Esophagus muscularis mucosa (tissue), 4 donors: ENCODE results near the gene DHTKD1. TPM values are rescaled to one million over a fixed set of nuclear protein-coding genes. Genes with fewer than 3 reads are reported as not detected.

Experiments used
- DNase-seq: peaks from one replicate; pipeline ENCODE4 v3.0.0-alpha.2; 2017; ENCODE audit errors: extremely low spot score
- H3K27ac ChIP-seq, 4 donors: fragments of 200-600 bp; sonication (generic); replicated peaks in 1 of 4; 1 replicate in 3 of 4; 2 replicates in 1 of 4; pipeline ENCODE4 v1.5.1; 2016 to 2019; ENCODE audit warnings: mild to moderate bottlenecking in 1 of 4
- H3K27me3 ChIP-seq, 4 donors: fragments of 200-600 bp; sonication (generic); one replicate each; pipeline versions ENCODE4 v1.5.1 to v1.6.0; 2016 to 2019
- H3K36me3 ChIP-seq, 4 donors: fragments of 200-600 bp; sonication (generic); one replicate each; pipeline ENCODE4 v1.5.1; 2016 to 2019
- H3K4me1 ChIP-seq, 4 donors: fragments of 200-600 bp; sonication (generic); one replicate each; pipeline ENCODE4 v1.5.1; 2016 to 2019
- H3K4me3 ChIP-seq, 4 donors: fragments of 200-600 bp; sonication (generic); 1 replicate in 2 of 4; 2 replicates in 2 of 4; pipeline ENCODE4 v1.5.1; 2016 to 2019; ENCODE audit warnings: mild to moderate bottlenecking in 4 of 4, moderate library complexity in 1 of 4
- H3K9me3 ChIP-seq, 4 donors: fragments of 200-600 bp; sonication (generic); 1 replicate in 3 of 4; 2 replicates in 1 of 4; pipeline ENCODE4 v1.5.1; 2016 to 2019
- EP300 ChIP-seq: sonication (generic); formaldehyde crosslinking; IDR thresholded peaks from one replicate; pipeline ENCODE4 v1.6.1; 2017; ENCODE audit warnings: antibody characterized with exemption
- POLR2A ChIP-seq: fragments of 450-650 bp; IDR thresholded peaks from one replicate; pipeline ENCODE4 v1.6.1; 2017; ENCODE audit warnings: antibody characterized with exemption, moderate library complexity, mild to moderate bottlenecking, low read depth
- POLR2AphosphoS5 ChIP-seq, 2 donors: sonication (generic); formaldehyde crosslinking; IDR thresholded peaks; one replicate each; pipeline ENCODE4 v1.6.1; 2017; ENCODE audit warnings: antibody characterized with exemption in 2 of 2
- WGBS: methylation state at CpG from one replicate; pipeline ENCODE4 v1.1.5; 2018; 5-methylcytosine and 5-hydroxymethylcytosine counted together
- intact Hi-C: fragments of 100-400 bp; cut with DNase I; formaldehyde crosslinking; loops from one replicate; pipeline ENCODE4 v1.15.1; 2023
- total RNA-seq, 4 donors: library from RNA; depleted of rRNA; stranded (reverse); fragments of >200 nt; gene quantifications; one replicate each; pipeline versions ENCODE4 v1.1.0 to v1.2.1, GENCODE V29; 2016
- TF ChIP-seq, protein P1 (sequence below), 3 experiments: fragments of 200-600 bp in 2 of 3; fragments of 450-650 bp in 1 of 3; sonication (generic) in 2 of 3; IDR thresholded peaks; one replicate each; pipeline ENCODE4 v1.5.1; 2017 to 2019; ENCODE audit warnings: antibody characterized with exemption in 3 of 3, mild to moderate bottlenecking in 2 of 3, moderate library complexity in 1 of 3

DHTKD1 gene
- total RNA-seq, 4 donors from 2014 or later, result 19.2 to 44.4 (median 24.2) TPM

DNA sequence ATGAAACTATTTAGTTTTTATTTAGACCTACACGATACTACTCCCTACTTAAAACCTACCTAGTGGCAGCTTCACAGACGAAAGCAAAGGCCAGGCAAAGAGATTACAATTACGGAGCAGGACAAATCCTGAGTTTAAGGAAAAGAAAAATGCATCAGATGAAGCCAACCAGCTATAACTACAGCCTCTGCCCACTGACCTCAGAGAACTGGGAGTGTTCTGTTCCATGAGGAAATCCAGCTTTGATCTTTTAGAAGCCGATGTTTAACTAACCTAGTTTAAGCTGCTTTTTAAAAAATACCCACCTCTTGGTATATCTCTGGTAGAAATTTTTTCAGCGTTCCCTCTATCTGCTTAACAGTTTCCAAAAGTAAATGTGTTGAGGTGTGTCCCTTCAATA lies 23.2 kb upstream of the DHTKD1 start:
- no peaks in the 10 kb centered on the region for H3K9me3 ChIP-seq

DNA sequence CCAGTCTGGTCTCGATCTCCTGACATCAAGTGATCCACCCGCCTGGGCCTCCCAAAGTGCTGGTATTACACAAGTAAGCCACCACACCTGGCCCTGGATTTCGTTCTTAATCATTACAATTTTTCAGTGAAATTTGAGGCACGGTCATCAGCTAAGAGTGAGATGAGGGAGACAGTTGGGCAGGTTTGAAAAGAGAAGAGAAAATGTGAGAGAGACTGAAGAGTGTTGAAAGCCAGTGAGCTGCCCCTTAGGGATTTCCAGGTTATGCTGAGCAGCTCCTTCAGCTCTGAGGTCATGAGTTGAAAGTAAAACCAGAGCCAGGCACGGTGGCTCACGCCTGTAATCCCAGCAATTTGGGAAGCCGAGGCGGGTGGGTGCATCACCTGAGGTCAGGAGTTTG lies 20.2 kb upstream of the DHTKD1 start:
- Histone ChIP-seq H3K4me3 (no peak overlapping the region), H3K9me3 (no peaks in the 10 kb centered on the region), H3K27ac (no peak overlapping the region), H3K36me3 (no peaks in the 10 kb centered on the region), H3K4me1 (peaks cover 0 to 4% (median 1%) of the 10 kb centered on the region in 4 donors), H3K27me3 (peaks cover 0 to 10% (median 0%) of the 10 kb centered on the region in 4 donors)
- 81% methylated on average over 8 of the region's 8 CpGs for WGBS
- intact Hi-C loops, result no loop called here
- TF ChIP-seq, protein P1, sequence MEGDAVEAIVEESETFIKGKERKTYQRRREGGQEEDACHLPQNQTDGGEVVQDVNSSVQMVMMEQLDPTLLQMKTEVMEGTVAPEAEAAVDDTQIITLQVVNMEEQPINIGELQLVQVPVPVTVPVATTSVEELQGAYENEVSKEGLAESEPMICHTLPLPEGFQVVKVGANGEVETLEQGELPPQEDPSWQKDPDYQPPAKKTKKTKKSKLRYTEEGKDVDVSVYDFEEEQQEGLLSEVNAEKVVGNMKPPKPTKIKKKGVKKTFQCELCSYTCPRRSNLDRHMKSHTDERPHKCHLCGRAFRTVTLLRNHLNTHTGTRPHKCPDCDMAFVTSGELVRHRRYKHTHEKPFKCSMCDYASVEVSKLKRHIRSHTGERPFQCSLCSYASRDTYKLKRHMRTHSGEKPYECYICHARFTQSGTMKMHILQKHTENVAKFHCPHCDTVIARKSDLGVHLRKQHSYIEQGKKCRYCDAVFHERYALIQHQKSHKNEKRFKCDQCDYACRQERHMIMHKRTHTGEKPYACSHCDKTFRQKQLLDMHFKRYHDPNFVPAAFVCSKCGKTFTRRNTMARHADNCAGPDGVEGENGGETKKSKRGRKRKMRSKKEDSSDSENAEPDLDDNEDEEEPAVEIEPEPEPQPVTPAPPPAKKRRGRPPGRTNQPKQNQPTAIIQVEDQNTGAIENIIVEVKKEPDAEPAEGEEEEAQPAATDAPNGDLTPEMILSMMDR (IDR thresholded peaks at IDR 0.05), result no peak
- TF ChIP-seq POLR2A, result no peak
- no peak for TF ChIP-seq EP300
- no peak for TF ChIP-seq POLR2AphosphoS5 (IDR thresholded peaks at IDR 0.05)
- no peak for DNase-seq

More for the DNA sequence above, 23.2 kb upstream of the DHTKD1 start:
- intact Hi-C loops, result no loop called here
- Histone ChIP-seq H3K4me1 (peaks cover 10 to 20% (median 14%) of the 10 kb centered on the region in 4 donors), H3K27me3 (peaks cover 0 to 10% (median 0%) of the 10 kb centered on the region in 4 donors), H3K4me3 (no peak overlapping the region), H3K27ac (no peak overlapping the region), H3K36me3 (no peaks in the 10 kb centered on the region)
- no peak for DNase-seq
- no peak for TF ChIP-seq POLR2A
- TF ChIP-seq, protein P1 (IDR thresholded peaks at IDR 0.05), result no peak
- no peak for TF ChIP-seq POLR2AphosphoS5 (IDR thresholded peaks at IDR 0.05)
- TF ChIP-seq EP300, result no peak
- 88% methylated on average over 5 of the region's 5 CpGs for WGBS

DNA sequence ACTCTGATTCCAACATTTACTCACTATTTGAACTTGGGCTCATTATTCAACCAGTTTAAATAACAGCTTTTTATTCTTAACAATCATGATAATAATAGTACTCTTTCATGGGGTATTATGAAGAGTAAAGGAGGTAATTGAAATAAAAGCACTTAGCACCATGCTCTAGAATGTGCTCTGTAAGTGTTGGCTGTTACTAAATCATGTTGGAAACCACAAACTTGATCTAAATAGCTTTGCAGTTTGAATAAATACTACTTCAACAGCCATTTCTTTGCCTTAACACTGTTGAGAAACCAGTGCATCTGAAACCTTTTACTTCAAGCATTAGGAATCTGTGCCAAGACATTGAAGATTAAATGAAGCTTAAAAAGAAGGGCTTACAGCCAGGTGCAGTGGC lies 18.2 kb upstream of the DHTKD1 start:
- Histone ChIP-seq H3K36me3 (no peaks in the 10 kb centered on the region), H3K27ac (no peak overlapping the region), H3K4me3 (no peak overlapping the region), H3K9me3 (no peaks in the 10 kb centered on the region), H3K27me3 (peaks cover 0 to 10% (median 0%) of the 10 kb centered on the region in 4 donors), H3K4me1 (peaks cover 0 to 5% (median 2%) of the 10 kb centered on the region in 4 donors)
- intact Hi-C loops, result no loop called here
- DNase-seq, result no peak
- TF ChIP-seq POLR2AphosphoS5 (IDR thresholded peaks at IDR 0.05) (no peak), EP300 (no peak), POLR2A (no peak)
- TF ChIP-seq, protein P1 (IDR thresholded peaks at IDR 0.05), result no peak

DNA sequence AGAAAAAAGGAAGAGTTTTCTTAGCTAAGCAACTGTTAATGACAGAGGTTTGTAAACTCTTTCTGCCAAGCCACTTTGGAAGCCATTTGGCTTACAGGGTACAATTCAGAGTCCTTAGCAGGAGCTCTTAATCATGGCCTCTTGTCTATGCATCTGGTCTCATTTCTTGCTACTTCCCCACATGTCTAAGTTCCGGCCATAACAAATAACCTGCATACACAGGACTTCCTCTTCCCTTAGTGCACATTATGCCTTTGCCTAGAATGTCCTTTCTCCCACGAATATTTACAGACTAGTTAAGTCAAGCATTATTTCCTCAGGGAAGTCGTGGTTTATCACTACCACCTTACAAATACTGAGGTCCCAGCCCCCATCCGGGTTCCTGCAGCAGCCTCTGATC lies 17.5 kb upstream of the DHTKD1 start:
- H3K27me3 ChIP-seq, result peaks cover 0 to 10% (median 0%) of the 10 kb centered on the region in 4 donors
- TF ChIP-seq, protein P1 (IDR thresholded peaks at IDR 0.05), result no peak
- TF ChIP-seq POLR2AphosphoS5 (IDR thresholded peaks at IDR 0.05) (no peak), EP300 (no peak), POLR2A (no peak)
- H3K4me3 ChIP-seq, result no peak overlapping the region
- H3K9me3 ChIP-seq, result no peaks in the 10 kb centered on the region
- intact Hi-C loops, result no loop called here
- no peaks in the 10 kb centered on the region for H3K36me3 ChIP-seq
- WGBS, result 68% methylated on average over 4 of the region's 4 CpGs
- H3K4me1 ChIP-seq, result peaks cover 0 to 5% (median 2%) of the 10 kb centered on the region in 4 donors
- H3K27ac ChIP-seq, result no peak overlapping the region
- no peak for DNase-seq

DNA sequence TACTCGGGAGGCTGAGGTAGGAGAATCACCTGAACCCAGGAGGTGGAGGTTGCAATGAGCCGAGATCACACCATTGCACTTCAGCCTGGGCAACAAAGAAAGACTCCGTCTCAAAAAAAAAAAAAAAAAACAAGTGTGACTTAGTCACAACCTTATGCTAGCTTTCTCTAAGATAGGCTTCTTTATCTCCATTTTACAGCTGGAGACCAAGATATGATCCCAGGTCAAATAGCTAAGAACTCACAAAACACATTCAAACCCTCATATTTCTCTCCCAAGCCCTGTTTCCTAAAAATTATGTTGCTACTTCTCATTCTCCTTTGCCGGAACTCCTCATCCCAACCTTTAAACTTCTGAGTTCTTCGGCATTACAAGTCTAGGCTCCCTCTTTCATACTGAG lies 13.0 kb upstream of the DHTKD1 start:
- intact Hi-C loops, result no loop called here

More for the DNA sequence above, 13.0 kb upstream of the DHTKD1 start:
- peaks cover 0 to 5% (median 2%) of the 10 kb centered on the region in 4 donors for H3K4me1 ChIP-seq
- H3K36me3 ChIP-seq, result no peaks in the 10 kb centered on the region
- H3K4me3 ChIP-seq, result no peak overlapping the region
- TF ChIP-seq EP300, result no peak
- TF ChIP-seq POLR2A, result no peak
- TF ChIP-seq, protein P1 (IDR thresholded peaks at IDR 0.05), result no peak
- TF ChIP-seq POLR2AphosphoS5 (IDR thresholded peaks at IDR 0.05), result no peak
- no peak overlapping the region for H3K27ac ChIP-seq
- WGBS, result 91% methylated on average over 5 of the region's 5 CpGs
- H3K27me3 ChIP-seq, result no peaks in the 10 kb centered on the region
- DNase-seq, result no peak
- no peaks in the 10 kb centered on the region for H3K9me3 ChIP-seq
